Liver (tissue), 3 donors: ENCODE results near the gene IGSF3.

ENCODE experiments used
- ATF3 ChIP-seq: IDR thresholded peaks from 2 replicates; pipeline ENCODE4 v1.6.1; 2016; ENCODE audit warnings: antibody characterized with exemption
- CTCF ChIP-seq: fragments of 150-350 bp; IDR thresholded peaks from 2 replicates; pipeline ENCODE4 v1.5.1; 2017; ENCODE audit warnings: improper control_type of control experiment, low read depth, low read length; ENCODE audit not compliant: missing input control
- RAD21 ChIP-seq, 2 donors: IDR thresholded peaks; 2 replicates each; pipeline ENCODE4 v1.6.1; 2016; ENCODE audit warnings: antibody characterized with exemption in 2 of 2, mild to moderate bottlenecking in 2 of 2
- SP1 ChIP-seq: IDR thresholded peaks from 2 replicates; pipeline ENCODE4 v1.6.1; 2018; ENCODE audit warnings: antibody characterized with exemption, mild to moderate bottlenecking
- TAF1 ChIP-seq: conservative IDR thresholded peaks from 2 replicates; pipeline ENCODE4 v1.6.1; 2016; ENCODE audit warnings: antibody characterized with exemption, mild to moderate bottlenecking
- TF ChIP-seq, protein P1 (sequence below): IDR thresholded peaks from 2 replicates; pipeline ENCODE4 v1.6.1; 2016; ENCODE audit warnings: antibody characterized with exemption, mild to moderate bottlenecking
- donor health status: healthy.
- donor health status: healthy.

DNA sequence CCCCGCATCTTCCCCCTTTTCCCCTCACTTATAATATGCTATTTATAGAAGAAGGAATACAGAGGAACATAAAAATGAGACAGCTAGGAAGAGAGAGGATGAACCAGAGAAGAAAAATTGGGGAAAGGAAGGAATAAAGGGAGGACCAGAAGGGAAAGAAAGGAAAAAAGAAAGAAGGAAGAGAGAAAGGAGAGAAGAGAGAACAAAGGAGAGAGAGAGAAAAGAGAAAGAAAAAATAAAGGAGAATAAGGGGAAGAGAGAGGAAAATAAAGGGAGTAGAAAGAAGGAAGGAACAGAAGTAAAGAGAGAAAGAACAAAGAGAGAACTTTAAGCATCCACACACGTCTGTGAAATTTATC lies 11.2 kb upstream of the IGSF3 start:
- TF ChIP-seq RAD21 (IDR thresholded peaks at IDR 0.05) (no peak), CTCF (no peak), TAF1 (no peak), ATF3 (no peak), SP1 (no peak)
- TF ChIP-seq, protein P1, sequence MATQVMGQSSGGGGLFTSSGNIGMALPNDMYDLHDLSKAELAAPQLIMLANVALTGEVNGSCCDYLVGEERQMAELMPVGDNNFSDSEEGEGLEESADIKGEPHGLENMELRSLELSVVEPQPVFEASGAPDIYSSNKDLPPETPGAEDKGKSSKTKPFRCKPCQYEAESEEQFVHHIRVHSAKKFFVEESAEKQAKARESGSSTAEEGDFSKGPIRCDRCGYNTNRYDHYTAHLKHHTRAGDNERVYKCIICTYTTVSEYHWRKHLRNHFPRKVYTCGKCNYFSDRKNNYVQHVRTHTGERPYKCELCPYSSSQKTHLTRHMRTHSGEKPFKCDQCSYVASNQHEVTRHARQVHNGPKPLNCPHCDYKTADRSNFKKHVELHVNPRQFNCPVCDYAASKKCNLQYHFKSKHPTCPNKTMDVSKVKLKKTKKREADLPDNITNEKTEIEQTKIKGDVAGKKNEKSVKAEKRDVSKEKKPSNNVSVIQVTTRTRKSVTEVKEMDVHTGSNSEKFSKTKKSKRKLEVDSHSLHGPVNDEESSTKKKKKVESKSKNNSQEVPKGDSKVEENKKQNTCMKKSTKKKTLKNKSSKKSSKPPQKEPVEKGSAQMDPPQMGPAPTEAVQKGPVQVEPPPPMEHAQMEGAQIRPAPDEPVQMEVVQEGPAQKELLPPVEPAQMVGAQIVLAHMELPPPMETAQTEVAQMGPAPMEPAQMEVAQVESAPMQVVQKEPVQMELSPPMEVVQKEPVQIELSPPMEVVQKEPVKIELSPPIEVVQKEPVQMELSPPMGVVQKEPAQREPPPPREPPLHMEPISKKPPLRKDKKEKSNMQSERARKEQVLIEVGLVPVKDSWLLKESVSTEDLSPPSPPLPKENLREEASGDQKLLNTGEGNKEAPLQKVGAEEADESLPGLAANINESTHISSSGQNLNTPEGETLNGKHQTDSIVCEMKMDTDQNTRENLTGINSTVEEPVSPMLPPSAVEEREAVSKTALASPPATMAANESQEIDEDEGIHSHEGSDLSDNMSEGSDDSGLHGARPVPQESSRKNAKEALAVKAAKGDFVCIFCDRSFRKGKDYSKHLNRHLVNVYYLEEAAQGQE = no peak
